Mesendoderm (in vitro differentiated cells): ENCODE results near the gene PTGDR2. TPM values are rescaled to one million over a fixed set of nuclear protein-coding genes. Genes with fewer than 3 reads are reported as not detected.

Experiments
- DNase-seq: peaks from one replicate; pipeline ENCODE4 v3.0.0; 2013
- H2AK5ac ChIP-seq: 2 replicates; pipeline ENCODE4 v1.6.1; 2013; ENCODE audit warnings: low read length, inconsistent platforms
- H2BK120ac ChIP-seq: 2 replicates; pipeline ENCODE4 v1.6.1; 2013; ENCODE audit warnings: low read depth, mild to moderate bottlenecking, low read length, moderate library complexity, mixed read lengths
- H2BK15ac ChIP-seq: replicated peaks from 2 replicates; pipeline ENCODE4 v1.6.1; 2013; ENCODE audit warnings: low read depth, mild to moderate bottlenecking, moderate library complexity
- H2BK5ac ChIP-seq: 2 replicates; pipeline ENCODE4 v1.6.1; 2013; ENCODE audit warnings: low read length, inconsistent platforms
- H3K18ac ChIP-seq: 2 replicates; pipeline ENCODE4 v1.6.1; 2013; ENCODE audit warnings: mild to moderate bottlenecking, low read length, mixed read lengths
- H3K23ac ChIP-seq: one replicate; pipeline ENCODE4 v1.6.1; 2013; ENCODE audit warnings: low read length
- H3K27ac ChIP-seq: 2 replicates; pipeline ENCODE4 v1.5.1; 2013; ENCODE audit warnings: low read depth, mild to moderate bottlenecking, inconsistent platforms, low read length, moderate library complexity
- H3K27me3 ChIP-seq: 2 replicates; pipeline ENCODE4 v1.6.1; 2013; ENCODE audit warnings: low read length, control low read depth, mild to moderate bottlenecking, inconsistent platforms; ENCODE audit not compliant: insufficient read depth, poor library complexity
- H3K36me3 ChIP-seq: 2 replicates; pipeline ENCODE4 v1.6.1; 2013; ENCODE audit warnings: low read length, inconsistent platforms; ENCODE audit not compliant: control insufficient read depth, insufficient read depth
- H3K4ac ChIP-seq: one replicate; pipeline ENCODE4 v1.6.1; 2013; ENCODE audit warnings: low read depth, mild to moderate bottlenecking, low read length, moderate library complexity
- H3K4me1 ChIP-seq: 2 replicates; pipeline ENCODE4 v1.6.1; 2013; ENCODE audit warnings: low read depth, low read length, inconsistent platforms; ENCODE audit not compliant: control insufficient read depth
- H3K4me2 ChIP-seq: 2 replicates; pipeline ENCODE4 v1.6.1; 2013; ENCODE audit warnings: low read length
- H3K4me3 ChIP-seq: 2 replicates; pipeline ENCODE4 v1.5.1; 2013; ENCODE audit warnings: mild to moderate bottlenecking, low read length
- H3K56ac ChIP-seq: one replicate; pipeline ENCODE4 v1.6.1; 2013; ENCODE audit warnings: low read length
- H3K79me1 ChIP-seq: 2 replicates; pipeline ENCODE4 v1.6.1; 2013; ENCODE audit warnings: low read length, inconsistent platforms
- H3K79me2 ChIP-seq: 2 replicates; pipeline ENCODE4 v1.6.1; 2013; ENCODE audit warnings: mild to moderate bottlenecking, low read length; ENCODE audit not compliant: control insufficient read depth, insufficient read depth
- H3K9ac ChIP-seq: 2 replicates; pipeline ENCODE4 v1.6.1; 2013; ENCODE audit warnings: low read length, inconsistent platforms
- H4K5ac ChIP-seq: one replicate; pipeline ENCODE4 v1.6.1; 2013; ENCODE audit warnings: low read length
- H4K8ac ChIP-seq: one replicate; pipeline ENCODE4 v1.6.1; 2013; ENCODE audit warnings: low read depth, mild to moderate bottlenecking, control low read depth, low read length, moderate library complexity
- WGBS: extraction: QIAGEN DNeasy Blood & Tissue Kit; methylation state at CpG from one replicate; pipeline ENCODE4 v1.1.7; 2013; ENCODE audit warnings: low lambda C conversion rate, missing lambda C conversion rate; ENCODE audit not compliant: insufficient coverage; ENCODE audit errors: extremely low coverage; 5-methylcytosine and 5-hydroxymethylcytosine counted together
- polyA plus RNA-seq, 2 experiments: library from polyadenylated mRNA; stranded (reverse); fragments of 200-250 nt; gene quantifications; one replicate each; pipeline ENCODE4 v1.2.3, GENCODE V29; 2013

PTGDR2 gene
- 0.06 TPM for polyA plus RNA-seq (2013, experiment 1 of 2)
- 0.07 TPM for polyA plus RNA-seq (2013, experiment 2 of 2)

GRCh38 chr11:60855726-60856633 is at the start of gene PTGDR2:
PTGDR2 (minus strand) TSS chr11:60855950; CDS start chr11:60853722, 2,228 bp downstream.
- no peak within 1 kb of the TSS for H2BK120ac ChIP-seq
- H2BK15ac ChIP-seq: no peak within 1 kb of the TSS
- H3K27ac ChIP-seq: no peak within 1 kb of the TSS
- no peak within 1 kb of the TSS for H3K18ac ChIP-seq
- no CpG with 5 or more reads among the region's 14 CpGs for WGBS
- no peak within 1 kb of the TSS for H3K4me2 ChIP-seq
- H3K4ac ChIP-seq: no peak within 1 kb of the TSS
- H2BK5ac ChIP-seq: no peak within 1 kb of the TSS
- no peak for DNase-seq
- peaks cover 3% of the 10 kb centered on the region for H3K36me3 ChIP-seq
- H3K56ac ChIP-seq: no peak within 1 kb of the TSS
- H3K4me3 ChIP-seq: no peak within 1 kb of the TSS
- no peak within 1 kb of the TSS for H4K8ac ChIP-seq
- H3K27me3 ChIP-seq: no peaks in the 10 kb centered on the region
- H3K9ac ChIP-seq: no peak within 1 kb of the TSS
- no peaks in the 10 kb centered on the region for H3K79me1 ChIP-seq
- no peak within 1 kb of the TSS for H3K23ac ChIP-seq
- no peak within 1 kb of the TSS for H2AK5ac ChIP-seq
- H3K79me2 ChIP-seq: no peaks in the 10 kb centered on the region
- no peak within 1 kb of the TSS for H4K5ac ChIP-seq
- no peaks in the 10 kb centered on the region for H3K4me1 ChIP-seq

GRCh38 chr11:60905047-60905446 is 49.3 kb upstream of the PTGDR2 start:
- Histone ChIP-seq H3K27ac (no peak overlapping the region), H3K23ac (no peak overlapping the region), H2AK5ac (no peak overlapping the region), H4K5ac (no peak overlapping the region), H3K4me1 (no peaks in the 10 kb centered on the region), H3K56ac (peak overlapping the region; percentile 98), H2BK5ac (no peak overlapping the region), H4K8ac (no peak overlapping the region), H3K27me3 (no peaks in the 10 kb centered on the region), H3K9ac (peak overlapping the region; percentile 83), H3K4me2 (peak overlapping the region; percentile 88), H3K18ac (no peak overlapping the region), H3K4me3 (no peak overlapping the region), H2BK120ac (no peak overlapping the region), H2BK15ac (no peak overlapping the region), H3K79me1 (peaks cover 16% of the 10 kb centered on the region), H3K79me2 (peaks cover 38% of the 10 kb centered on the region), H3K4ac (no peak overlapping the region), H3K36me3 (peaks cover 17% of the 10 kb centered on the region)
- WGBS: no CpG with 5 or more reads among the region's 6 CpGs
- peak; percentile 22 for DNase-seq

GRCh38 chr11:60902625-60903024 is 46.9 kb upstream of the PTGDR2 start:
- no peak overlapping the region for H2AK5ac ChIP-seq
- H3K4me2 ChIP-seq: no peak overlapping the region
- DNase-seq: no peak
- no CpG with 5 or more reads among the region's 11 CpGs for WGBS
- no peak overlapping the region for H3K56ac ChIP-seq
- H3K23ac ChIP-seq: no peak overlapping the region
- no peaks in the 10 kb centered on the region for H3K27me3 ChIP-seq
- H2BK120ac ChIP-seq: no peak overlapping the region
- H4K5ac ChIP-seq: no peak overlapping the region
- H2BK15ac ChIP-seq: no peak overlapping the region
- no peak overlapping the region for H4K8ac ChIP-seq
- no peak overlapping the region for H3K4me3 ChIP-seq
- H3K79me2 ChIP-seq: peaks cover 38% of the 10 kb centered on the region
- H3K79me1 ChIP-seq: peaks cover 17% of the 10 kb centered on the region
- H3K9ac ChIP-seq: no peak overlapping the region
- H3K27ac ChIP-seq: no peak overlapping the region
- H3K4me1 ChIP-seq: no peaks in the 10 kb centered on the region
- no peak overlapping the region for H3K4ac ChIP-seq
- no peak overlapping the region for H3K18ac ChIP-seq
- H3K36me3 ChIP-seq: peaks cover 27% of the 10 kb centered on the region
- H2BK5ac ChIP-seq: no peak overlapping the region

- no peak overlapping the region for H3K4me3 ChIP-seq
- no peak overlapping the region for H2BK5ac ChIP-seq
- H3K56ac ChIP-seq: no peak overlapping the region
- peaks cover 17% of the 10 kb centered on the region for H3K79me1 ChIP-seq
- H3K4me1 ChIP-seq: no peaks in the 10 kb centered on the region
- H2BK15ac ChIP-seq: no peak overlapping the region
- H3K4ac ChIP-seq: no peak overlapping the region
- H3K79me2 ChIP-seq: peaks cover 35% of the 10 kb centered on the region
- H2BK120ac ChIP-seq: no peak overlapping the region
- no peak overlapping the region for H3K9ac ChIP-seq
- peaks cover 33% of the 10 kb centered on the region for H3K36me3 ChIP-seq
- no peak for DNase-seq
- H3K4me2 ChIP-seq: no peak overlapping the region
- H3K18ac ChIP-seq: no peak overlapping the region
- no peak overlapping the region for H2AK5ac ChIP-seq
- no CpG with 5 or more reads among the region's 13 CpGs for WGBS
- no peak overlapping the region for H4K5ac ChIP-seq
- H3K27ac ChIP-seq: no peak overlapping the region
- H3K23ac ChIP-seq: no peak overlapping the region
- H3K27me3 ChIP-seq: no peaks in the 10 kb centered on the region
- no peak overlapping the region for H4K8ac ChIP-seq
Observed at GRCh38 chr11:60900673-60901404, 45.1 kb upstream of the PTGDR2 start.

GRCh38 chr11:60899977-60900376 is 44.2 kb upstream of the PTGDR2 start:
- H4K8ac ChIP-seq: no peak overlapping the region
- peaks cover 36% of the 10 kb centered on the region for H3K36me3 ChIP-seq
- no peak overlapping the region for H4K5ac ChIP-seq
- WGBS: no CpG with 5 or more reads among the region's 4 CpGs
- no peak overlapping the region for H3K4me3 ChIP-seq
- no peak overlapping the region for H3K23ac ChIP-seq
- H2BK15ac ChIP-seq: no peak overlapping the region
- H3K27me3 ChIP-seq: no peaks in the 10 kb centered on the region
- no peak overlapping the region for H2BK5ac ChIP-seq
- no peak overlapping the region for H2AK5ac ChIP-seq
- H3K79me1 ChIP-seq: peaks cover 17% of the 10 kb centered on the region
- no peak overlapping the region for H3K56ac ChIP-seq
- DNase-seq: no peak
- H3K4ac ChIP-seq: no peak overlapping the region
- H2BK120ac ChIP-seq: no peak overlapping the region
- peaks cover 26% of the 10 kb centered on the region for H3K79me2 ChIP-seq
- no peak overlapping the region for H3K27ac ChIP-seq
- no peak overlapping the region for H3K4me2 ChIP-seq
- H3K18ac ChIP-seq: no peak overlapping the region
- H3K9ac ChIP-seq: no peak overlapping the region
- H3K4me1 ChIP-seq: no peaks in the 10 kb centered on the region
